ENCODE results near the gene MARVELD2.

The MARVELD2 gene

GRCh38 chr5:69416180-69416579 lies 1.3 kb downstream of the MARVELD2 start:
- Histone ChIP-seq H3K4me3 (replicated peaks; ENCODE audit: insufficient read depth, low read length) (no peak overlapping the region), H3K27me3 (ENCODE audit: insufficient read depth, poor library complexity, severe bottlenecking) (no peaks in the 10 kb centered on the region), H3K27ac (replicated peaks) (no peak overlapping the region)
- TF ChIP-seq, protein P1, sequence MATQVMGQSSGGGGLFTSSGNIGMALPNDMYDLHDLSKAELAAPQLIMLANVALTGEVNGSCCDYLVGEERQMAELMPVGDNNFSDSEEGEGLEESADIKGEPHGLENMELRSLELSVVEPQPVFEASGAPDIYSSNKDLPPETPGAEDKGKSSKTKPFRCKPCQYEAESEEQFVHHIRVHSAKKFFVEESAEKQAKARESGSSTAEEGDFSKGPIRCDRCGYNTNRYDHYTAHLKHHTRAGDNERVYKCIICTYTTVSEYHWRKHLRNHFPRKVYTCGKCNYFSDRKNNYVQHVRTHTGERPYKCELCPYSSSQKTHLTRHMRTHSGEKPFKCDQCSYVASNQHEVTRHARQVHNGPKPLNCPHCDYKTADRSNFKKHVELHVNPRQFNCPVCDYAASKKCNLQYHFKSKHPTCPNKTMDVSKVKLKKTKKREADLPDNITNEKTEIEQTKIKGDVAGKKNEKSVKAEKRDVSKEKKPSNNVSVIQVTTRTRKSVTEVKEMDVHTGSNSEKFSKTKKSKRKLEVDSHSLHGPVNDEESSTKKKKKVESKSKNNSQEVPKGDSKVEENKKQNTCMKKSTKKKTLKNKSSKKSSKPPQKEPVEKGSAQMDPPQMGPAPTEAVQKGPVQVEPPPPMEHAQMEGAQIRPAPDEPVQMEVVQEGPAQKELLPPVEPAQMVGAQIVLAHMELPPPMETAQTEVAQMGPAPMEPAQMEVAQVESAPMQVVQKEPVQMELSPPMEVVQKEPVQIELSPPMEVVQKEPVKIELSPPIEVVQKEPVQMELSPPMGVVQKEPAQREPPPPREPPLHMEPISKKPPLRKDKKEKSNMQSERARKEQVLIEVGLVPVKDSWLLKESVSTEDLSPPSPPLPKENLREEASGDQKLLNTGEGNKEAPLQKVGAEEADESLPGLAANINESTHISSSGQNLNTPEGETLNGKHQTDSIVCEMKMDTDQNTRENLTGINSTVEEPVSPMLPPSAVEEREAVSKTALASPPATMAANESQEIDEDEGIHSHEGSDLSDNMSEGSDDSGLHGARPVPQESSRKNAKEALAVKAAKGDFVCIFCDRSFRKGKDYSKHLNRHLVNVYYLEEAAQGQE (IDR thresholded peaks at IDR 0.05; ENCODE audit: insufficient replicate concordance, low read depth) = no peak
- TF ChIP-seq, protein P2, sequence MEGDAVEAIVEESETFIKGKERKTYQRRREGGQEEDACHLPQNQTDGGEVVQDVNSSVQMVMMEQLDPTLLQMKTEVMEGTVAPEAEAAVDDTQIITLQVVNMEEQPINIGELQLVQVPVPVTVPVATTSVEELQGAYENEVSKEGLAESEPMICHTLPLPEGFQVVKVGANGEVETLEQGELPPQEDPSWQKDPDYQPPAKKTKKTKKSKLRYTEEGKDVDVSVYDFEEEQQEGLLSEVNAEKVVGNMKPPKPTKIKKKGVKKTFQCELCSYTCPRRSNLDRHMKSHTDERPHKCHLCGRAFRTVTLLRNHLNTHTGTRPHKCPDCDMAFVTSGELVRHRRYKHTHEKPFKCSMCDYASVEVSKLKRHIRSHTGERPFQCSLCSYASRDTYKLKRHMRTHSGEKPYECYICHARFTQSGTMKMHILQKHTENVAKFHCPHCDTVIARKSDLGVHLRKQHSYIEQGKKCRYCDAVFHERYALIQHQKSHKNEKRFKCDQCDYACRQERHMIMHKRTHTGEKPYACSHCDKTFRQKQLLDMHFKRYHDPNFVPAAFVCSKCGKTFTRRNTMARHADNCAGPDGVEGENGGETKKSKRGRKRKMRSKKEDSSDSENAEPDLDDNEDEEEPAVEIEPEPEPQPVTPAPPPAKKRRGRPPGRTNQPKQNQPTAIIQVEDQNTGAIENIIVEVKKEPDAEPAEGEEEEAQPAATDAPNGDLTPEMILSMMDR (IDR thresholded peaks at IDR 0.05; ENCODE audit: insufficient read depth, low read length) = no peak
- TF ChIP-seq GABPA (IDR thresholded peaks at IDR 0.05; ENCODE audit: low read depth) (no peak), POLR2AphosphoS5 (IDR thresholded peaks at IDR 0.05; ENCODE audit: low read depth) (no peak), SPI1 (IDR thresholded peaks at IDR 0.05; ENCODE audit: borderline replicate concordance, low read depth) (no peak)
- no peak for DNase-seq (ENCODE audit: low read depth in 1 of 2, low spot score in 1 of 2)

DNA sequence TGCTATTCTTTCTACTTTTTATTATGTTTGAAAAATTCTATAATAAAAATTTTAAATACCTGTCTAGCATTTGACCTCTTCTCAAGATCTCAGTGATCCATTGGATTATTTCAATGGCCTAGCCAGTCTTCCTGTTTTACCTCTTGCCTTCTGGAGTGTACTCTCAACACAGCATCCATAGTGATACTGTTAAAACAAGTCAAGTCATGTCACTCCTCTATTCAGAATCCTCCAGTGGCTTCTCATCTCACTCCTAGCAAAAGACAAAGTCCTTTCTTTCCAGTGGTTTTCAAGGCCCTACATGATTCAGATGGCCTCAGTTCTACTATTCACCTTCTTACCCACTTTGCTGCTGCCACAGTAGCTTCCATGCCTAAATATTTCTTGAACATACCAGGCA lies 1.8 kb downstream of the MARVELD2 start:
- no peak for TF ChIP-seq SPI1 (IDR thresholded peaks at IDR 0.05; ENCODE audit: borderline replicate concordance, low read depth)
- TF ChIP-seq, protein P1 (IDR thresholded peaks at IDR 0.05; ENCODE audit: insufficient replicate concordance, low read depth) = no peak
- TF ChIP-seq POLR2AphosphoS5 (IDR thresholded peaks at IDR 0.05; ENCODE audit: low read depth) = no peak
- TF ChIP-seq, protein P2 (IDR thresholded peaks at IDR 0.05; ENCODE audit: insufficient read depth, low read length) = no peak
- no peak for TF ChIP-seq GABPA (IDR thresholded peaks at IDR 0.05; ENCODE audit: low read depth)
- Histone ChIP-seq H3K4me3 (replicated peaks; ENCODE audit: insufficient read depth, low read length) (no peak overlapping the region), H3K27ac (replicated peaks) (no peak overlapping the region), H3K27me3 (ENCODE audit: insufficient read depth, poor library complexity, severe bottlenecking) (no peaks in the 10 kb centered on the region)
- DNase-seq (ENCODE audit: low read depth in 1 of 2, low spot score in 1 of 2) = no peak

GRCh38 chr5:69418554-69418953 lies 3.6 kb downstream of the MARVELD2 start:
- H3K27me3 ChIP-seq (ENCODE audit: insufficient read depth, poor library complexity, severe bottlenecking) = no peaks in the 10 kb centered on the region
- no peak overlapping the region for H3K27ac ChIP-seq (replicated peaks)
- TF ChIP-seq SPI1 (IDR thresholded peaks at IDR 0.05; ENCODE audit: borderline replicate concordance, low read depth) (no peak), GABPA (IDR thresholded peaks at IDR 0.05; ENCODE audit: low read depth) (no peak), POLR2AphosphoS5 (IDR thresholded peaks at IDR 0.05; ENCODE audit: low read depth) (no peak)
- TF ChIP-seq, protein P1 (IDR thresholded peaks at IDR 0.05; ENCODE audit: insufficient replicate concordance, low read depth) = no peak
- TF ChIP-seq, protein P2 (IDR thresholded peaks at IDR 0.05; ENCODE audit: insufficient read depth, low read length) = no peak
- no peak for DNase-seq (ENCODE audit: low read depth in 1 of 2, low spot score in 1 of 2)
- no peak overlapping the region for H3K4me3 ChIP-seq (replicated peaks; ENCODE audit: insufficient read depth, low read length)
